Measurements from ENCODE around the gene GRIA3.
"Not testable (repeated sequence)": the region's sequence is repeated elsewhere in the genome, so short reads cannot be mapped to it uniquely, and the experiment has no call there.

The GRIA3 gene

GRCh38 chrX:123274796-123275195, 90.7 kb downstream of the GRIA3 start:
- DNase-seq (ENCODE audit: low read depth in 2 of 2), result no peak

- no peak for DNase-seq (ENCODE audit: low read depth in 2 of 2)
Observed at GRCh38 chrX:123277347-123277746, 93.3 kb downstream of the GRIA3 start.

GRCh38 chrX:123277821-123278220, 93.7 kb downstream of the GRIA3 start:
- DNase-seq (ENCODE audit: low read depth in 2 of 2), result no peak

- DNase-seq (ENCODE audit: low read depth in 2 of 2), result no peak
Observed at GRCh38 chrX:123282241-123282640, 98.2 kb downstream of the GRIA3 start.

- DNase-seq (ENCODE audit: low read depth in 2 of 2), result not testable (repeated sequence)
Observed at GRCh38 chrX:123283407-123283806, 99.3 kb downstream of the GRIA3 start.

- no peak for DNase-seq (ENCODE audit: low read depth in 2 of 2)
Observed at GRCh38 chrX:123291623-123292022, 107.5 kb downstream of the GRIA3 start.

- no peak for DNase-seq (ENCODE audit: low read depth in 2 of 2)
Observed at GRCh38 chrX:123298026-123298425, 113.9 kb downstream of the GRIA3 start.

- no peak for DNase-seq (ENCODE audit: low read depth in 2 of 2)
Observed at GRCh38 chrX:123303429-123303828, 119.4 kb downstream of the GRIA3 start.

- no peak for DNase-seq (ENCODE audit: low read depth in 2 of 2)
Observed at GRCh38 chrX:123308658-123309057, 124.6 kb downstream of the GRIA3 start.

GRCh38 chrX:123310112-123310511, 126.0 kb downstream of the GRIA3 start:
- DNase-seq (ENCODE audit: low read depth in 2 of 2), result no peak

- no peak for DNase-seq (ENCODE audit: low read depth in 2 of 2)
Observed at GRCh38 chrX:123311486-123311885, 127.4 kb downstream of the GRIA3 start.

- DNase-seq (ENCODE audit: low read depth in 2 of 2), result no peak
Observed at GRCh38 chrX:123313486-123313885, 129.4 kb downstream of the GRIA3 start.

- no peak for DNase-seq (ENCODE audit: low read depth in 2 of 2)
Observed at GRCh38 chrX:123320622-123321021, 136.5 kb downstream of the GRIA3 start.

- DNase-seq (ENCODE audit: low read depth in 2 of 2), result no peak
Observed at GRCh38 chrX:123322536-123322935, 138.5 kb downstream of the GRIA3 start.

- no peak for DNase-seq (ENCODE audit: low read depth in 2 of 2)
Observed at GRCh38 chrX:123324625-123325024, 140.5 kb downstream of the GRIA3 start.

- DNase-seq (ENCODE audit: low read depth in 2 of 2), result no peak
Observed at GRCh38 chrX:123330229-123330942, 146.3 kb downstream of the GRIA3 start.

- no peak for DNase-seq (ENCODE audit: low read depth in 2 of 2)
Observed at GRCh38 chrX:123331349-123331748, 147.3 kb downstream of the GRIA3 start.

- no peak for DNase-seq (ENCODE audit: low read depth in 2 of 2)
Observed at GRCh38 chrX:123331859-123332258, 147.8 kb downstream of the GRIA3 start.

GRCh38 chrX:123336666-123337065, 152.6 kb downstream of the GRIA3 start:
- no peak for DNase-seq (ENCODE audit: low read depth in 2 of 2)

- DNase-seq (ENCODE audit: low read depth in 2 of 2), result no peak
Observed at GRCh38 chrX:123337886-123338639, 154.0 kb downstream of the GRIA3 start.

GRCh38 chrX:123339221-123339905, 155.3 kb downstream of the GRIA3 start:
- no peak for DNase-seq (ENCODE audit: low read depth in 2 of 2)

- DNase-seq (ENCODE audit: low read depth in 2 of 2), result no peak
Observed at GRCh38 chrX:123340696-123341095, 156.6 kb downstream of the GRIA3 start.

GRCh38 chrX:123348468-123348867, 164.4 kb downstream of the GRIA3 start:
- no peak for DNase-seq (ENCODE audit: low read depth in 2 of 2)

Data from stimulated activated CD8-positive, alpha-beta memory T cell treated with anti-CD3 and anti-CD28 coated beads, Interleukin-7, amount 100 ng/mL, for 4 hours (primary cell).